GM12865 (cell line): ENCODE results near the gene SORCS2.

Experiments used
- DNase-seq: peaks from one replicate; pipeline ENCODE4 v3.0.0; 2010; ENCODE audit warnings: low read depth
- H3K4me3 ChIP-seq: 2 replicates; pipeline ENCODE4 v1.5.1; 2011; ENCODE audit warnings: mild to moderate bottlenecking, low read depth, low read length, control low read depth
- TF ChIP-seq, protein P1 (sequence below): IDR thresholded peaks from 2 replicates; pipeline ENCODE4 v1.5.1; 2011; ENCODE audit warnings: low read length, control low read depth, low read depth, inconsistent platforms; ENCODE audit not compliant: insufficient read depth; ENCODE audit errors: missing control alignments

The SORCS2 gene

GRCh38 chr4:7155590-7156071, 36.7 kb upstream of the SORCS2 start:
- H3K4me3 ChIP-seq = no peak overlapping the region
- TF ChIP-seq, protein P1, sequence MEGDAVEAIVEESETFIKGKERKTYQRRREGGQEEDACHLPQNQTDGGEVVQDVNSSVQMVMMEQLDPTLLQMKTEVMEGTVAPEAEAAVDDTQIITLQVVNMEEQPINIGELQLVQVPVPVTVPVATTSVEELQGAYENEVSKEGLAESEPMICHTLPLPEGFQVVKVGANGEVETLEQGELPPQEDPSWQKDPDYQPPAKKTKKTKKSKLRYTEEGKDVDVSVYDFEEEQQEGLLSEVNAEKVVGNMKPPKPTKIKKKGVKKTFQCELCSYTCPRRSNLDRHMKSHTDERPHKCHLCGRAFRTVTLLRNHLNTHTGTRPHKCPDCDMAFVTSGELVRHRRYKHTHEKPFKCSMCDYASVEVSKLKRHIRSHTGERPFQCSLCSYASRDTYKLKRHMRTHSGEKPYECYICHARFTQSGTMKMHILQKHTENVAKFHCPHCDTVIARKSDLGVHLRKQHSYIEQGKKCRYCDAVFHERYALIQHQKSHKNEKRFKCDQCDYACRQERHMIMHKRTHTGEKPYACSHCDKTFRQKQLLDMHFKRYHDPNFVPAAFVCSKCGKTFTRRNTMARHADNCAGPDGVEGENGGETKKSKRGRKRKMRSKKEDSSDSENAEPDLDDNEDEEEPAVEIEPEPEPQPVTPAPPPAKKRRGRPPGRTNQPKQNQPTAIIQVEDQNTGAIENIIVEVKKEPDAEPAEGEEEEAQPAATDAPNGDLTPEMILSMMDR = no peak
- DNase-seq = no peak

GRCh38 chr4:7156328-7156727, 36.0 kb upstream of the SORCS2 start:
- TF ChIP-seq, protein P1 = no peak
- DNase-seq = no peak
- no peak overlapping the region for H3K4me3 ChIP-seq

- no peak for DNase-seq
- H3K4me3 ChIP-seq = no peak overlapping the region
- TF ChIP-seq, protein P1 = peak; percentile 26
Measured at GRCh38 chr4:7156761-7157488, 35.4 kb upstream of the SORCS2 start.

- TF ChIP-seq, protein P1 = no peak
- DNase-seq = no peak
Measured at GRCh38 chr4:7157666-7158065, 34.7 kb upstream of the SORCS2 start.

GRCh38 chr4:7158081-7158750, 34.1 kb upstream of the SORCS2 start:
- DNase-seq = no peak
- no peak overlapping the region for H3K4me3 ChIP-seq
- TF ChIP-seq, protein P1 = no peak

More at GRCh38 chr4:7157666-7158065, 34.7 kb upstream of the SORCS2 start:
- no peak overlapping the region for H3K4me3 ChIP-seq

DNA sequence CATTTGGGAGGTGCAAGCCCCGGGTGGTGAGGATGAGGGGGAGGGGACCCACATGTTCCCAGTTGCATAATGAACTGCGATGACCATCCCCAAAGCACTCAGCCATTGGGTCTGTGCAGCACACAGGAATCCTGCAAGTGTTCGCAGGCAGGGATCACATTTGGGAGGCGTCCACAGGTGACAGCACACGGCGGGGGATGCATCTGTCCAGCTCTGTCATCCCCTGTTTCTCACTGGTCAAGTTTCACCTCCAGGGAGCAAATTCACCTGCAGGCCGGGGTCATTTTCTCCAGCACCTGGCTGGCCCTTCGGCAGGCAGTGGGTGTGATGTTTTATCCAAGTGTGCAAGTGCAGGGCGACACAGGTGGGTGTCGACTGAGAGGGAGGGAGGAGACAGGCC, 33.3 kb upstream of the SORCS2 start:
- H3K4me3 ChIP-seq = no peak overlapping the region
- TF ChIP-seq, protein P1 = no peak
- no peak for DNase-seq
